ENCODE results near the gene CORO6.

DNA sequence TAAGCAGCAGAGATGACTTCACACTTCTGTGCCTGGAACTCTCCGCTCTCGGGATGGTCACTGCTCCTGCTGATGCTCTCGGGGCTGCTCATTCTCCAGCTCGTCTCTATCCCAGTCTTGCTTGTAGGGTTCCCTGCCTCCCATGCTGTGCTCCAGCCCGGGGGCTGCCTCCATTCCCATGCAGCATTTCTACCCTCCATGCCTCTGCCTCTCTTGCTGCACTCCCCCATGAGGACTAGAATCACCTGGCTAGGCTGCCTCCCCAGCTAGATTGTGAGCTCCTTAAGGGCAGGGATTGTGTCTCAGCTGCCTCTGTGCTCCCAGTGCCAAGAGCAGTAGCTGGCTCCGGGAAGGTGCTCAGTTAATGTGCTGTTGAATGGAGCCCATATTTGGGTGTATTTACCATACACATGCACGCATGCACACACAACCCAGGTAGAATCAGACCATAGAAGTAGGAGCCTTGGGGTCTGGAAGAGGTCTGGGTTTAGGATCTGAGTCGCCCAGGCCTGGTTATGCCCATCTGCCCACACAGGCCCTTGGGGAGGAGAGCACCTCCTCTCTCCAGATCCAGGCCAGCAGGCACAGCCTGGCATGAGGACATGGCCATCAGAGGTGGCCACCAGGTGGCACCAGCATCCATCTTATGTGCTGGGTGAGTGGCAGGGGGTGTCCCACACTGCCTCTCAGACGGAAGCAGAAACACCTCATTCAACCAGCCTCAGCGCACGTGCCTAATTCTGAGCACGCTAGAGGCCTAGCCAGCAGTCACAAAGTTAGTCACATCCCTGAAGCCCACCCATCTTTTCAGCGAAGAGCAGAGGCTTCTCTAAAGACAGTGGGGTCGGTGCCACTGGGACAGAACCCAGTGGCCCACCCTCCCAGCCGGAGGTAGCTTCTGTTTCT lies 42.6 kb downstream of the CORO6 start:
- TF ChIP-seq POLR2AphosphoS5 (IDR thresholded peaks at IDR 0.05; ENCODE audit: low read depth, low read length) (no peak), SIN3A (IDR thresholded peaks at IDR 0.05; ENCODE audit: borderline replicate concordance, insufficient read depth, low read length) (no peak)
